CD4-positive, CD25-positive, alpha-beta regulatory T cell (primary cell): ENCODE data around the gene DACH1. TPM values are rescaled to one million over a fixed set of nuclear protein-coding genes. Genes with fewer than 3 reads are reported as not detected.

ENCODE experiments used
- ATAC-seq, 2 donors: fragments of 150-1000 bp; cut with Tn5 transposase; one replicate each; pipeline ENCODE4 v1.10.0; 2021; ENCODE audit warnings: low read depth in 2 of 2, moderate number of reproducible peaks in 2 of 2, moderate library complexity in 1 of 2
- DNase-seq, 3 donors: peaks; one replicate each; pipeline versions ENCODE4 v3.0.0 to v3.0.0-alpha.2; 2012 to 2022; ENCODE audit warnings: mixed read lengths in 1 of 3
- H3K27ac ChIP-seq: one replicate; pipeline ENCODE4 v1.7.0; 2013; ENCODE audit warnings: mild to moderate bottlenecking, low read length; ENCODE audit not compliant: insufficient read depth, poor library complexity, severe bottlenecking
- H3K27me3 ChIP-seq: one replicate; pipeline ENCODE4 v1.7.0; 2013; ENCODE audit warnings: low read length; ENCODE audit not compliant: control insufficient read depth, insufficient read depth
- H3K36me3 ChIP-seq: one replicate; pipeline ENCODE4 v1.7.0; 2013; ENCODE audit warnings: mild to moderate bottlenecking, low read length, moderate library complexity; ENCODE audit not compliant: control insufficient read depth, insufficient read depth
- H3K4me1 ChIP-seq: 2 replicates; pipeline ENCODE4 v1.7.0; 2013; ENCODE audit warnings: mild to moderate bottlenecking, low read length; ENCODE audit not compliant: insufficient read depth, control insufficient read depth, poor library complexity, severe bottlenecking
- H3K4me3 ChIP-seq: one replicate; pipeline ENCODE4 v1.7.0; 2013; ENCODE audit warnings: low read depth, mild to moderate bottlenecking, low read length, moderate library complexity
- H3K9me3 ChIP-seq, 2 experiments: 1 replicate in 1 of 2; 2 replicates in 1 of 2; pipeline ENCODE4 v1.7.0; 2013; ENCODE audit warnings: low read length in 2 of 2, mild to moderate bottlenecking in 1 of 2, moderate library complexity in 1 of 2; ENCODE audit not compliant: control insufficient read depth in 2 of 2
- H3K27ac Mint-ChIP-seq, 3 donors: one replicate each; pipeline ENCODE4 v1.8.0; 2020 to 2022; ENCODE audit warnings: mild to moderate bottlenecking in 3 of 3, mixed read lengths in 3 of 3, moderate library complexity in 2 of 3
- H3K27me3 Mint-ChIP-seq: one replicate; pipeline ENCODE4 v1.8.0; 2022; ENCODE audit warnings: mild to moderate bottlenecking, mixed read lengths
- H3K36me3 Mint-ChIP-seq: one replicate; pipeline ENCODE4 v1.8.0; 2020; ENCODE audit warnings: mixed read lengths
- H3K4me1 Mint-ChIP-seq, 4 donors: one replicate each; pipeline ENCODE4 v1.8.0; 2020 to 2022; ENCODE audit warnings: mixed read lengths in 4 of 4, mild to moderate bottlenecking in 1 of 4
- H3K4me3 Mint-ChIP-seq, 4 donors: one replicate each; pipeline ENCODE4 v1.8.0; 2020 to 2022; ENCODE audit warnings: mild to moderate bottlenecking in 4 of 4, mixed read lengths in 4 of 4, moderate library complexity in 3 of 4
- H3K9me3 Mint-ChIP-seq, 7 donors: one replicate each; pipeline ENCODE4 v1.8.0; 2020 to 2022; ENCODE audit warnings: mixed read lengths in 7 of 7, mild to moderate bottlenecking in 3 of 7, moderate library complexity in 2 of 7
- polyA plus RNA-seq, 4 donors: library from polyadenylated mRNA; unstranded; fragments of 300-500 nt; fragmentation: Illumina TruSeq; gene quantifications; one replicate each; pipeline ENCODE4 v1.2.3, GENCODE V29; 2021
- total RNA-seq: library from RNA; stranded (reverse); gene quantifications from one replicate; pipeline ENCODE4 v1.2.3, GENCODE V29; 2022

Gene DACH1
- total and polyA plus RNA-seq, 5 donors from 2014 or later = 0.47 TPM; not detected in 4

DNA sequence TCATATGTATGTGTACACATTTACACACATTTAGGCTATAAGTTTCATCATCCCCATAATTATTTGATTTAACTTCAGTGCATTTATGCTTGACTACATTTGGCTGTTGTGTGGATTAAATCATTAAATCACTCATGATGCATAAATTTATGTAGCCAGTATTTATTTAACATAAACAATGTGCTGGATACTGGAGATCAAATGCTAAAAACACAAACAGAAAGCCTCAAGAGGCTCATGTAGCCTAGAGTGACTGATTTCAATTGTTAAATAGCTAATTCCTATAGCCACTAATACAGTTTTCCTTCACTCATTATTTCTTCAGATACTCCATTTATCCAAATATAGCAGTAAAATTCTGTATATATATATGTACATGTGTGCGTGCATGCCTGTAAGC, 376.0 kb downstream of the DACH1 start:
- Mint-ChIP-seq H3K9me3 (peaks cover 0 to 9% (median 4%) of the 10 kb centered on the region in 7 donors), H3K36me3 (no peaks in the 10 kb centered on the region), H3K4me1 (no peaks in the 10 kb centered on the region), H3K27ac (no peak overlapping the region), H3K4me3 (no peak overlapping the region), H3K27me3 (no peaks in the 10 kb centered on the region)
- Histone ChIP-seq H3K27me3 (no peaks in the 10 kb centered on the region), H3K4me1 (no peaks in the 10 kb centered on the region), H3K9me3 (no peaks in the 10 kb centered on the region), H3K27ac (no peak overlapping the region), H3K4me3 (no peak overlapping the region), H3K36me3 (no peaks in the 10 kb centered on the region)
- DNase-seq = no peak
- no peak for ATAC-seq

DNA sequence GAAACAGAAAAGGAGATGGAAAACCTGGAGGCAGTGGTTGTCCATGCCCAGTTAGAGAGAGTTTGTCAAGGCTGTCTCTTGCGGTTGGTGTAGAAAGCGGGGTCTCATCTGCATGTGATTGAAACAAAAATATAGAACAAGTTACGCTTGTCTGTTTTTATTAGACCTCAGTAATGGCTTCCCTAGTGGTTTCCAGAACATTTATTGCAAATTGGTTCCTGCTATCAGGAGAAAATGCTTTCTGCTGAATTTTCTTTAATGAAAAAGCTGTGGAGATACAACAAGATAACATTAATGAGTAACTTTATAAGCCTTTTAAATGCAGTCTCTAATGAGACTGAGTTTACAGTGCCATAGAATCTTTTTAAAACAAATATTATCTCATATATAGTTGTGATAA, 378.0 kb downstream of the DACH1 start:
- Histone ChIP-seq H3K4me3 (no peak overlapping the region), H3K27ac (no peak overlapping the region), H3K27me3 (no peaks in the 10 kb centered on the region), H3K9me3 (no peaks in the 10 kb centered on the region), H3K36me3 (no peaks in the 10 kb centered on the region), H3K4me1 (no peaks in the 10 kb centered on the region)
- ATAC-seq (no peak), DNase-seq (no peak)
- Mint-ChIP-seq H3K9me3 (peaks cover 0 to 9% (median 4%) of the 10 kb centered on the region in 7 donors), H3K27me3 (no peaks in the 10 kb centered on the region), H3K27ac (peak overlapping the region in 1 of 3 donors; percentile 56), H3K36me3 (no peaks in the 10 kb centered on the region), H3K4me3 (no peak overlapping the region), H3K4me1 (no peaks in the 10 kb centered on the region)

DNA sequence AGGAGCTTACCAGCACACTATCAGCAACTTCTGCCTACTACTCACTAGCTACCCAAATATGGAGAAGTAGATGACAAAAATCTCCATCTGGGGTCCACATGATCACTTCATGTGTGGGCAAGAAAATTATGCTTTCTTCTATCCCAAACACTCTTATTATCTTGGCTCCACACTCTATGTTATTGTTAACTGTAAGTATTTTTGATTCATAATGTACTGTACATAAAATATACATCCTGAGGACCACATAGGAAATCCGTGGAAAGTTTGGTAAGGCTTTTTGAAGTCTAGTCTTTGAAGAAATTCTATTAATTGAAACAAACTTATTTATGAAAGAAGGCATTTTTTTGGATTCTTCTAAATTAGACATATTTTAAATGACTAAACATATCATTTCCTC, 378.8 kb downstream of the DACH1 start:
- Mint-ChIP-seq H3K9me3 (peaks cover 0 to 9% (median 4%) of the 10 kb centered on the region in 7 donors), H3K27me3 (no peaks in the 10 kb centered on the region), H3K4me1 (no peaks in the 10 kb centered on the region), H3K36me3 (no peaks in the 10 kb centered on the region), H3K4me3 (peak overlapping the region in 1 of 4 donors; percentile 7), H3K27ac (no peak overlapping the region)
- Histone ChIP-seq H3K27ac (no peak overlapping the region), H3K27me3 (no peaks in the 10 kb centered on the region), H3K4me1 (no peaks in the 10 kb centered on the region), H3K36me3 (no peaks in the 10 kb centered on the region), H3K9me3 (no peaks in the 10 kb centered on the region), H3K4me3 (no peak overlapping the region)
- no peak for ATAC-seq
- DNase-seq = no peak

GRCh38 chr13:71485913-71486312, 381.1 kb downstream of the DACH1 start:
- ATAC-seq = no peak
- H3K27ac Mint-ChIP-seq = no peak overlapping the region
- no peaks in the 10 kb centered on the region for H3K4me1 ChIP-seq

GRCh38 chr13:71483733-71484132, 383.3 kb downstream of the DACH1 start:
- H3K4me1 ChIP-seq = no peaks in the 10 kb centered on the region
- no peak overlapping the region for H3K4me3 Mint-ChIP-seq

More at GRCh38 chr13:71485913-71486312, 381.1 kb downstream of the DACH1 start:
- Histone ChIP-seq H3K27me3 (no peaks in the 10 kb centered on the region), H3K27ac (no peak overlapping the region), H3K36me3 (no peaks in the 10 kb centered on the region), H3K9me3 (no peaks in the 10 kb centered on the region), H3K4me3 (no peak overlapping the region)
- no peak for DNase-seq
- no peaks in the 10 kb centered on the region for H3K4me1 Mint-ChIP-seq
- no peaks in the 10 kb centered on the region for H3K36me3 Mint-ChIP-seq
- H3K4me3 Mint-ChIP-seq = no peak overlapping the region
- H3K9me3 Mint-ChIP-seq = peaks cover 0 to 9% (median 2%) of the 10 kb centered on the region in 7 donors
- H3K27me3 Mint-ChIP-seq = no peaks in the 10 kb centered on the region

DNA sequence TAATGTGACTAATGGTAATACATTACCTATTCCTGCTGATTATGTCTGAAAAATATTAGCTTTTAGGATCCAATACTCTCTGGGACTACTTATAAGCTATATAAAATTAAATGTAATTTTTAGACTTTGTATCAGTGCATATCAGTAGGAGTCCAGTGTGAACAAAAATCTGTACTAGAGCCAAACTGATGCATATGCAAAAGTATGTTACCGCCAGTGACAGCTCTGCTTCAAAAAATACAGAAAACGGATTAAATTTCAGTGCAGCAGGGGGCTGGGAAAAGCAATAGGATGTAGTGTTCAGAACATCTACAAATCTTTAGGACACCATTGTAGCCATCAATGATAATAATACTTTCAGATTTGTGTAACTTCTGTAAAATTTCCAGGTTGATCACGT, 385.5 kb downstream of the DACH1 start:
- H3K4me3 Mint-ChIP-seq = no peak overlapping the region
- DNase-seq (no peak), ATAC-seq (no peak)
- no peak overlapping the region for H3K27ac Mint-ChIP-seq
- H3K4me1 Mint-ChIP-seq = no peaks in the 10 kb centered on the region
- Histone ChIP-seq H3K9me3 (no peaks in the 10 kb centered on the region), H3K4me3 (no peak overlapping the region), H3K27me3 (no peaks in the 10 kb centered on the region), H3K27ac (no peak overlapping the region), H3K36me3 (no peaks in the 10 kb centered on the region), H3K4me1 (no peaks in the 10 kb centered on the region)
- H3K36me3 Mint-ChIP-seq = no peaks in the 10 kb centered on the region
- peaks cover 0 to 4% (median 0%) of the 10 kb centered on the region in 7 donors for H3K9me3 Mint-ChIP-seq
- no peaks in the 10 kb centered on the region for H3K27me3 Mint-ChIP-seq

More at GRCh38 chr13:71483733-71484132, 383.3 kb downstream of the DACH1 start:
- Mint-ChIP-seq H3K27me3 (no peaks in the 10 kb centered on the region), H3K9me3 (peaks cover 0 to 7% (median 0%) of the 10 kb centered on the region in 7 donors), H3K36me3 (no peaks in the 10 kb centered on the region), H3K27ac (no peak overlapping the region), H3K4me1 (no peaks in the 10 kb centered on the region)
- ATAC-seq = no peak
- Histone ChIP-seq H3K9me3 (no peaks in the 10 kb centered on the region), H3K36me3 (no peaks in the 10 kb centered on the region), H3K27me3 (no peaks in the 10 kb centered on the region), H3K4me3 (no peak overlapping the region), H3K27ac (no peak overlapping the region)
- no peak for DNase-seq

- Mint-ChIP-seq H3K27ac (no peak overlapping the region), H3K4me3 (no peak overlapping the region), H3K36me3 (no peaks in the 10 kb centered on the region), H3K27me3 (no peaks in the 10 kb centered on the region), H3K9me3 (peaks cover 0 to 4% (median 0%) of the 10 kb centered on the region in 7 donors), H3K4me1 (no peaks in the 10 kb centered on the region)
- no peaks in the 10 kb centered on the region for H3K4me1 ChIP-seq
- no peaks in the 10 kb centered on the region for H3K36me3 ChIP-seq
- H3K27me3 ChIP-seq = no peaks in the 10 kb centered on the region
- no peak for ATAC-seq
- DNase-seq = no peak
- no peaks in the 10 kb centered on the region for H3K9me3 ChIP-seq
- no peak overlapping the region for H3K4me3 ChIP-seq
- no peak overlapping the region for H3K27ac ChIP-seq
Observed at GRCh38 chr13:71481046-71481445, 386.0 kb downstream of the DACH1 start.

GRCh38 chr13:71477735-71478134, 389.3 kb downstream of the DACH1 start:
- DNase-seq = no peak
- H3K4me1 ChIP-seq = no peaks in the 10 kb centered on the region
- no peaks in the 10 kb centered on the region for H3K27me3 ChIP-seq
- Mint-ChIP-seq H3K27me3 (no peaks in the 10 kb centered on the region), H3K9me3 (peaks cover 0 to 4% (median 0%) of the 10 kb centered on the region in 7 donors), H3K4me3 (no peak overlapping the region), H3K27ac (no peak overlapping the region), H3K4me1 (no peaks in the 10 kb centered on the region), H3K36me3 (no peaks in the 10 kb centered on the region)
- no peaks in the 10 kb centered on the region for H3K36me3 ChIP-seq
- no peaks in the 10 kb centered on the region for H3K9me3 ChIP-seq
- no peak overlapping the region for H3K4me3 ChIP-seq
- no peak overlapping the region for H3K27ac ChIP-seq
- ATAC-seq = no peak
